ENCODE measurements around the gene UBTD2. TPM values are rescaled to one million over a fixed set of nuclear protein-coding genes. Genes with fewer than 3 reads are reported as not detected.
"Not testable (repeated sequence)": the region's sequence is repeated elsewhere in the genome, so short reads cannot be mapped to it uniquely, and the experiment has no call there.

The UBTD2 gene
- total RNA-seq, 1 experiment from 2014 or later, result 37.0 TPM

- DNase-seq (ENCODE audit: low read depth), result no peak
Measured at GRCh38 chr5:172251419-172251818, 32.1 kb downstream of the UBTD2 start.

- no peak for DNase-seq (ENCODE audit: low read depth)
Measured at GRCh38 chr5:172248637-172249036, 34.9 kb downstream of the UBTD2 start.

GRCh38 chr5:172245703-172246125 lies 37.9 kb downstream of the UBTD2 start:
- DNase-seq (ENCODE audit: low read depth), result no peak

- no peak for DNase-seq (ENCODE audit: low read depth)
Measured at GRCh38 chr5:172245046-172245445, 38.5 kb downstream of the UBTD2 start.

- no peak for DNase-seq (ENCODE audit: low read depth)
Measured at GRCh38 chr5:172243302-172243701, 40.3 kb downstream of the UBTD2 start.

GRCh38 chr5:172238334-172238733 lies 45.2 kb downstream of the UBTD2 start:
- no peak for DNase-seq (ENCODE audit: low read depth)

GRCh38 chr5:172235827-172236736 lies 47.5 kb downstream of the UBTD2 start:
- DNase-seq (ENCODE audit: low read depth), result peak; percentile 4

GRCh38 chr5:172235132-172235780 lies 48.3 kb downstream of the UBTD2 start:
- DNase-seq (ENCODE audit: low read depth), result no peak

- DNase-seq (ENCODE audit: low read depth), result no peak
Measured at GRCh38 chr5:172234031-172234430, 49.5 kb downstream of the UBTD2 start.

GRCh38 chr5:172229904-172230303 lies 53.7 kb downstream of the UBTD2 start:
- DNase-seq (ENCODE audit: low read depth), result no peak

- DNase-seq (ENCODE audit: low read depth), result no peak
Measured at GRCh38 chr5:172224996-172225395, 58.6 kb downstream of the UBTD2 start.

- DNase-seq (ENCODE audit: low read depth), result no peak
Measured at GRCh38 chr5:172223901-172224873, 59.4 kb downstream of the UBTD2 start.

GRCh38 chr5:172219296-172219695 lies 64.3 kb downstream of the UBTD2 start:
- no peak for DNase-seq (ENCODE audit: low read depth)

- DNase-seq (ENCODE audit: low read depth), result peak; percentile 21
Measured at GRCh38 chr5:172216345-172216744, 67.2 kb downstream of the UBTD2 start.

GRCh38 chr5:172213126-172213525 lies 70.4 kb downstream of the UBTD2 start:
- no peak for DNase-seq (ENCODE audit: low read depth)

GRCh38 chr5:172211676-172212075 lies 71.9 kb downstream of the UBTD2 start:
- DNase-seq (ENCODE audit: low read depth), result no peak

GRCh38 chr5:172209714-172210113 lies 73.8 kb downstream of the UBTD2 start:
- no peak for DNase-seq (ENCODE audit: low read depth)

GRCh38 chr5:172207511-172207910 lies 76.1 kb downstream of the UBTD2 start:
- DNase-seq (ENCODE audit: low read depth), result no peak

GRCh38 chr5:172205984-172206383 lies 77.6 kb downstream of the UBTD2 start:
- not testable (repeated sequence) for DNase-seq (ENCODE audit: low read depth)

GRCh38 chr5:172200476-172200875 lies 83.1 kb downstream of the UBTD2 start:
- no peak for DNase-seq (ENCODE audit: low read depth)

- DNase-seq (ENCODE audit: low read depth), result no peak
Measured at GRCh38 chr5:172199446-172199845, 84.1 kb downstream of the UBTD2 start.

- not testable (repeated sequence) for DNase-seq (ENCODE audit: low read depth)
Measured at GRCh38 chr5:172197775-172198174, 85.8 kb downstream of the UBTD2 start.

All from M059J (cell line).